SK-N-MC (cell line): ENCODE data around the gene SCCPDH.

Experiments used
- DNase-seq: peaks from one replicate; pipeline ENCODE4 v3.0.0-alpha.2; 2011; ENCODE audit warnings: low read depth, low spot score
- H3K27ac ChIP-seq: fragments of 200-600 bp; sonication (generic); 2 replicates; pipeline ENCODE4 v1.5.1; 2016; ENCODE audit warnings: mixed run types
- H3K36me3 ChIP-seq: fragments of 200-600 bp; sonication (generic); 2 replicates; pipeline ENCODE4 v1.6.1; 2017; ENCODE audit warnings: antibody characterized with exemption, low read length, mixed read lengths; ENCODE audit not compliant: insufficient read depth
- H3K4me3 ChIP-seq: fragments of 200-600 bp; sonication (generic); 2 replicates; pipeline ENCODE4 v1.5.1; 2016
- H3K9ac ChIP-seq: fragments of 200-600 bp; sonication (generic); 2 replicates; pipeline ENCODE4 v1.8.0; 2017; ENCODE audit warnings: mixed run types, mixed read lengths; ENCODE audit not compliant: insufficient read length
- H3K9me3 ChIP-seq: fragments of 200-600 bp; sonication (generic); 2 replicates; pipeline ENCODE4 v1.6.1; 2017; ENCODE audit warnings: low read depth, mild to moderate bottlenecking, antibody characterized with exemption, low read length, moderate library complexity, mixed read lengths
- EZH2 ChIP-seq: fragments of 200-600 bp; sonication (generic); IDR thresholded peaks from one replicate; pipeline ENCODE4 v1.6.1; 2017; ENCODE audit warnings: antibody characterized with exemption
- FOXP2 ChIP-seq: optimal IDR thresholded peaks from 2 replicates; pipeline ENCODE3; 2011; ENCODE audit warnings: mild to moderate bottlenecking, moderate library complexity; ENCODE audit not compliant: insufficient read depth; ENCODE audit errors: extremely low read length, control extremely low read depth
- POLR2AphosphoS5 ChIP-seq: IDR thresholded peaks from 2 replicates; pipeline ENCODE4 v1.6.1; 2012; ENCODE audit warnings: mild to moderate bottlenecking, low read depth, low read length, borderline replicate concordance

SCCPDH gene

GRCh38 chr1:246784621-246785493 is 60.6 kb downstream of the SCCPDH start:
- Histone ChIP-seq H3K27ac (no peak overlapping the region), H3K36me3 (no peaks in the 10 kb centered on the region), H3K9me3 (no peaks in the 10 kb centered on the region), H3K9ac (no peak overlapping the region), H3K4me3 (no peak overlapping the region)
- TF ChIP-seq EZH2, result no peak
- no peak for DNase-seq

DNA sequence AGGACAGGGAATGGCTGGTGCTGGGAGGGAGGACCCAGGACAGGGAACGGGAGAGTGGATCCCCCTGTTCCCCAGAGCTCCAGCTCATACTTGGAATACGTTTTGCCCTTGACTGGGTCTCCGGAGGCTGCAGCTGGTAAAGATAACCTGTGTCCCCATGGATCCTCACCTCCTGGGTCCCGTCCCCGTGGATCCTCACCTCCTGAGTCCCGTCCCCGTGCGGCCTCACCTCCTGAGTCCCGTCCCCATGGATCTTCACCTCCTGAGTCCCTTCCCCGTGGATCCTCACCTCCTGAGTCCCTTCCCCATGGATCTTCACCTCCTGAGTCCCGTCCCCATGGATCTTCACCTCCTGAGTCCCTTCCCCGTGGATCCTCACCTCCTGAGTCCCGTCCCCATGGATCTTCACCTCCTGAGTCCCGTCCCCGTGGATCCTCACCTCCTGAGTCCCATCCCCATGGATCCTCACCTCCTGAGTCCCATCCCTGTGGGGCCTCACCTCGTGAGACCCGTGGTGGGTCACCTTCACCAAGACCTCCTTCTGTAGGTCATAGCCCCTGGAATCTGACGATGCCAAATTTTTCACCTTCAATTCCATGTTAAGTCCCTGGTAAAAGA is 61.4 kb downstream of the SCCPDH start:
- H3K9me3 ChIP-seq, result no peaks in the 10 kb centered on the region
- TF ChIP-seq FOXP2, result no peak
- TF ChIP-seq POLR2AphosphoS5, result no peak; the same call in 1 of the 2 replicates
- no peak for TF ChIP-seq EZH2
- H3K27ac ChIP-seq, result no peak overlapping the region
- H3K36me3 ChIP-seq, result no peaks in the 10 kb centered on the region
- H3K9ac ChIP-seq, result no peak overlapping the region
- no peak overlapping the region for H3K4me3 ChIP-seq
- DNase-seq, result no peak

- TF ChIP-seq EZH2, result no peak
- TF ChIP-seq FOXP2, result no peak
- TF ChIP-seq POLR2AphosphoS5, result no peak
- DNase-seq, result no peak
- Histone ChIP-seq H3K9ac (no peak overlapping the region), H3K9me3 (no peaks in the 10 kb centered on the region), H3K36me3 (no peaks in the 10 kb centered on the region), H3K4me3 (no peak overlapping the region), H3K27ac (no peak overlapping the region)
Observed at GRCh38 chr1:246786606-246787238, 62.5 kb downstream of the SCCPDH start.

DNA sequence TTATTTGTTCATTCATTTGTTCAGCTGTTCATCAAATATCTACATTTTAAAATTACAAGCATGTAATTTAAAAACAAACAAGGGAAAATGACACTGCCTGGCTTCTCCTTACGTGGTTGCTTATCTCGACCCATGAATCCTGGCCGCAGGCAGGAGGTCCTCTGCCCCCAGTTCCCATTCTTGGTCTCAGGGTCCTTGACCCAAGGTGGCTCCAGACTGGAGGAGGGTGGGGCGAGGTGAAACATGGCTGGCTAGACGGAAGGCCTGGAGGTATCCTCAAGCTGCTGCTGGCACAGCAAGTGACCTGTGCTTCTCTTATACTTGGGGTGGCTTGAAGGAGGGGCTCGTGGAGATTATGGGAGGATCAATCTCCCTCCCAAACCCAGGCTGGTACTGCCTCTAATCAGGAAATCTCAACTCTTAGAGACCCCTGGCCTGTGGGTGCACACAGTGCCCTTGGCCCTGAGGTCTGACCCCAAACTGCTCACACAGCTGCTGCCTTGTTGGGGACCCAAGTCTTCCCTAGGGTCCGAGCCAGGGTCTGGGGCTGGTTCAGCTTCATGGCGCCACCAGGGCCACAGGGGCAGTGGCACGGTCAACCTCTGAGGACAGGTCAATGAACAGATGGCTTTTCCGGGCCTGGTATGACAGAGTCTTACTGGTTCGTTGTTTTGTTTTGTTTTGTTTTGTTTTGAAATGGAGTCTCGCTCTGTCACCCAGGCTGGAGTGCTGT is 63.7 kb downstream of the SCCPDH start:
- Histone ChIP-seq H3K4me3 (no peak overlapping the region), H3K9me3 (no peaks in the 10 kb centered on the region), H3K36me3 (no peaks in the 10 kb centered on the region), H3K9ac (no peak overlapping the region), H3K27ac (no peak overlapping the region)
- TF ChIP-seq EZH2 (no peak), POLR2AphosphoS5 (no peak), FOXP2 (no peak)
- DNase-seq, result no peak

DNA sequence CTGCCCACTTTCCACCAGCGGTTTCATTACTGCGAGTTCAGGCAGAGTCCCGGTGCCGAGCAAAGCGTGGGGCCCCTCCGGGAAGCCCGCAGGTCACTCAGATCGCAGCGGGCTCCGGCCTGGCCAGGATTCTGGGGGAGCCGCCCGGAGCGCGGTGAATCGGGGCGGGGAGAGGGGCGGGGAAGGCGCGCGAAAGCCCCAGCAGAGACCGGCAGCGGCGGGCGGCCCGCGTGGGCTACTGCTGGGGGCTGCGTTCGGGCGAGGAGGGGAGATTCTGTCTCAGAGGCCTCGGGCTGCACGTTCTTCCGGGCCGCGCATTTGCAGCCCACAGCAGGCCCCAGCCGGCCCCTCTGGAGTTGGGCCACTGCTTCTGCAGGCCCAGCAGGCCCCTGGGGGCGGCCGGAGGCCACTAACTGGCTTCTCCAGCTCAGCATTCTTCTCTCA is 64.7 kb downstream of the SCCPDH start:
- Histone ChIP-seq H3K27ac (no peak overlapping the region), H3K36me3 (no peaks in the 10 kb centered on the region), H3K4me3 (no peak overlapping the region), H3K9me3 (no peaks in the 10 kb centered on the region), H3K9ac (no peak overlapping the region)
- no peak for TF ChIP-seq FOXP2
- TF ChIP-seq POLR2AphosphoS5, result no peak
- no peak for TF ChIP-seq EZH2
- DNase-seq, result no peak

GRCh38 chr1:246789454-246790339 is 65.5 kb downstream of the SCCPDH start:
- no peak for DNase-seq
- no peak overlapping the region for H3K9ac ChIP-seq
- H3K4me3 ChIP-seq, result no peak overlapping the region
- TF ChIP-seq EZH2 (no peak), FOXP2 (no peak), POLR2AphosphoS5 (no peak)
- no peak overlapping the region for H3K27ac ChIP-seq
- no peaks in the 10 kb centered on the region for H3K36me3 ChIP-seq
- H3K9me3 ChIP-seq, result no peaks in the 10 kb centered on the region

DNA sequence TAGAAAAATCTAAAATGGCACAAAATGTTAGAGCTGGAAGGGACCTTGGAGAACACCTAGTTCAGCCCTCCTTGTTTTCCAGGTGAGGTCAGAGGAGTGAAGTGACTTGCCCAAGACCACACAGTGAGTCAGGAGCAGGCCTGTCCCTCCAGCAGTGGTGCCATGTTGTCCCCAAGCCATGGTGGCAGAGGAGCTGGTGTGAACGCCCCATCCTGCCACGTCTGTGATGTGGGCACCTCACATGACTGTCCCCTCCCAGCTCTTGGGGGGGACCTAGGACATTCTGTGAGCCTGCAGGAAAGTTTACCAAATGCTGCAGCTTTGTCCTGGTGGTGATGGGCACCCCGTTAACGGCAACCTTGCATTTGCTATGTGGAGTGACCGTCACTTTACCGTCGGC is 66.2 kb downstream of the SCCPDH start:
- DNase-seq, result no peak
- H3K4me3 ChIP-seq, result no peak overlapping the region
- no peak overlapping the region for H3K27ac ChIP-seq
- no peaks in the 10 kb centered on the region for H3K36me3 ChIP-seq
- H3K9me3 ChIP-seq, result no peaks in the 10 kb centered on the region
- no peak overlapping the region for H3K9ac ChIP-seq
- TF ChIP-seq POLR2AphosphoS5, result no peak
- no peak for TF ChIP-seq EZH2
- no peak for TF ChIP-seq FOXP2
